Stimulated activated CD8-positive, alpha-beta memory T cell treated with anti-CD3 and anti-CD28 coated beads, Interleukin-12 subunit alpha, Interleukin-12 subunit beta, amount 100 ng/mL, for 1 hour (primary cell): ENCODE results near the gene KNG1.

Experiments used
- DNase-seq: peaks from one replicate; pipeline ENCODE4 v3.0.0-alpha.2; 2020; ENCODE audit warnings: low read depth

KNG1 gene

GRCh38 chr3:186779204-186779603, 62.0 kb downstream of the KNG1 start:
- no peak for DNase-seq

GRCh38 chr3:186782542-186783057, 65.4 kb downstream of the KNG1 start:
- DNase-seq: no peak

DNA sequence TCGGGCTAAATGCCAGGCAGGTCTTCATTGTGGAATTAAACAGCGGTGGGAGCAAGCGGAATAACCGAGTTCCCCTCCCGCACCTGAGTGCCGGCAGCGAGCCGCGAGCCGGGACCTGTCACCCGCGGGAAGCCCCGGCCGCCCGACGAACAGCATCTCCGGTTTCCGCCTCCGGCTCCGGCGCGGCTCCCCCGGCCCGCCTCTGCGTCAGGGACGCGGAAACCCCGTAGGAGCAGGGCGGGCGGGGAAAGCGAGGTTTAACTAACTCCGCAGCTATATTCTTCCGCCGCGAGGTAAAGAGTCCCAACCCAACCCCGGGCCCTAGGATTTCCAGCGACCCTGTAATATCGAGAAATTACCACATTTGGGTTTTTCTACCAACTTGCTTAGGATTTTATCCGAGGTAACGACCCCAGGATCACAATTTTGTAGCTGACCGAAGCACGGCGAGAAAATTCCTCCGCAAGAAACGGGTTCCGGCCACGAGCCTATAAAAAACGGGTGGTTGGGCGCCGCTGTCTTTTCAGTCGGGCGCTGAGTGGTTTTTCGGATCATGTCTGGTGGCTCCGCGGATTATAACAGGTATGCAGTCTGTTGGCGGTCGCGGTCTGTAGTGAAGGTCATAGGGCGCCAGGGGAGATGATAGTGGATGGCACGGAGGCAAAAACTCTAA, 66.0 kb downstream of the KNG1 start, which contains the start of gene EIF4A2:
Gene EIF4A2, plus strand, starts transcription at position 520 of the 673 bp plus-strand sequence. Its CDS starts 34 bp downstream, at position 554.
- peak; percentile 87 for DNase-seq

- peak; percentile 64 for DNase-seq
Observed at GRCh38 chr3:186783731-186784515, 66.8 kb downstream of the KNG1 start.

GRCh38 chr3:186784820-186785494, 67.8 kb downstream of the KNG1 start:
- no peak for DNase-seq

- DNase-seq: no peak
Observed at GRCh38 chr3:186785495-186786018, 68.4 kb downstream of the KNG1 start.

- no peak for DNase-seq
Observed at GRCh38 chr3:186786922-186787321, 69.8 kb downstream of the KNG1 start.

DNA sequence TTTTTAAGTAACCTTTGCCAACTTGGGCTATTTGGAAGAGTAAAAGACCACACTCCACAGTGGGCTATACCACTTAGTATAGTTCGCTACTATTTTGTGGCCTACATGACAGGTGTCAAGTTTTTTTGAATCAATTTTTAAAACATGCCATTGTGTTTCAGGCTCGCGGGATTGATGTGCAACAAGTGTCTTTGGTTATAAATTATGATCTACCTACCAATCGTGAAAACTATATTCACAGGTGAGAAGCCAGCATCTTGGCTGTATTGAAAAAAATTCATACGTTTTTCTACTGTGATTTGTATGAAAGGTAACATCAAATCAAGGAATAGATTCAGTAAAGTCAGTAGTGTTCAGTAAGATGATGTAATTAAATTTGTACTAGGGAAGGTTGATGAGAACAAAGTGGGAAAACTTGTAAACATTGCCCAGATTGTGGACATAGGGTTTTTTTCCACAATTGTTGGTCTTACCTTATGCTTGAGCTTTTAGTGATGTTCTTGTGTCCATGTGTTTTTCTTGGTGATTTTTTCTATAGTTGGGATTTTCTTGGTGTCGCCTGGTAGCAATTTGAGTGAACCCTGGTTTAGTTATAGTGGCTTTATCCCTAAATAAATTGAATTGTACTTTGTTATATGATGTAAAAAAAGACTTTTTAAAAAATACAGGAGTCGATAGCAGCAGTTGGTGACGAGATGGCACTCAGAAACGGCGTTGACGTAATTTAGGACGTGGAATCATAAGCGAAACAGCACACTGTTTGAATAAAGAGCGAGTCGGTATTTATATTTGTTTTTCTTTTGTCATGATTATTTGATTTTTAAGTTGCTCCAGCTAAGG, 70.7 kb downstream of the KNG1 start:
- no peak for DNase-seq

GRCh38 chr3:186788482-186789370, 71.6 kb downstream of the KNG1 start:
- no peak for DNase-seq

GRCh38 chr3:186789554-186790260, 72.5 kb downstream of the KNG1 start:
- DNase-seq: no peak

GRCh38 chr3:186790261-186790981, 73.3 kb downstream of the KNG1 start:
- no peak for DNase-seq
